HepG2 (cell line): ENCODE results near the gene PPIA. TPM values are rescaled to one million over a fixed set of nuclear protein-coding genes. Genes with fewer than 3 reads are reported as not detected.
A peak's percentile ranks its signal among the peaks of the same experiment; 100 is the strongest.

ENCODE experiments used
- ATAC-seq: fragments of 200-7000 bp; cut with Tn5 transposase; 3 replicates; pipeline ENCODE4 v1.9.1; 2020; ENCODE audit warnings: mild to moderate bottlenecking, moderate library complexity
- BruUV-seq: library from RNA; stranded (reverse); fragments of 400-500 nt; replicated peaks from 2 replicates; lab custom pipeline; 2021; lab: Mats Ljungman, UMichigan
- CTCF ChIA-PET: fragments of 300-600 bp; formaldehyde crosslinking; extraction: SDS; loops from one replicate; lab custom pipeline; 2021; ENCODE audit warnings: low total read pairs, inconsistent platforms, low intra/inter-chr PET ratio; lab: Yijun Ruan, JAX
- POLR2A ChIA-PET: fragments of 350-600 bp; sonication (Branson Sonifier 250); formaldehyde crosslinking; loops from one replicate; lab custom pipeline; 2020; ENCODE audit warnings: antibody characterized with exemption, inconsistent platforms; lab: Yijun Ruan, JAX
- DNase-seq: peaks from one replicate; pipeline ENCODE4 v3.0.0-alpha.2; 2015; ENCODE audit warnings: low spot score
- FAIRE-seq: peaks from 3 replicates; lab custom pipeline; 2011; peaks lifted over from hg19 to GRCh38; lab: Jason Lieb, UNC
- H2AFZ ChIP-seq: one replicate; pipeline ENCODE4 v1.6.1; 2011; ENCODE audit warnings: low read length, inconsistent platforms
- H3K27ac ChIP-seq: fragments of 300-600 bp; 3 replicates; pipeline ENCODE4 v1.8.0; 2011; ENCODE audit warnings: mixed run types, mild to moderate bottlenecking, mixed read lengths, low read length, inconsistent platforms; ENCODE audit not compliant: insufficient read depth; ENCODE audit errors: extremely low read length
- H3K27me3 ChIP-seq, 2 experiments: fragments of 200-600 bp in 1 of 2; 2 replicates in 1 of 2; 3 replicates in 1 of 2; pipeline versions ENCODE4 v1.6.0 to v1.8.0; 2011; ENCODE audit warnings: low read length in 2 of 2, mild to moderate bottlenecking in 2 of 2, moderate library complexity in 2 of 2, inconsistent platforms in 1 of 2; ENCODE audit not compliant: insufficient read depth in 2 of 2, control insufficient read depth in 1 of 2
- H3K36me3 ChIP-seq, 2 experiments: fragments of 200-600 bp in 1 of 2; replicated peaks in 1 of 2; 2 replicates in 1 of 2; 3 replicates in 1 of 2; pipeline versions ENCODE4 v1.5.1 to v1.8.0; 2011; ENCODE audit warnings: low read length in 2 of 2, inconsistent platforms in 1 of 2; ENCODE audit not compliant: insufficient read depth in 2 of 2, control insufficient read depth in 1 of 2
- H3K4me1 ChIP-seq: 2 replicates; pipeline ENCODE4 v1.5.1; 2012; ENCODE audit warnings: low read length, inconsistent platforms; ENCODE audit not compliant: insufficient read depth
- H3K4me2 ChIP-seq: 2 replicates; pipeline ENCODE4 v1.6.0; 2011; ENCODE audit warnings: low read depth, low read length, inconsistent platforms
- H3K4me3 ChIP-seq, 3 experiments: fragments of 200-600 bp in 1 of 3; sonication (generic), shearing (Covaris generic) in 1 of 3; replicated peaks in 1 of 3; 2 replicates each; pipeline ENCODE4 v1.5.1; 2011 to 2016; ENCODE audit warnings: low read length in 3 of 3, inconsistent platforms in 2 of 3, low read depth in 2 of 3, mild to moderate bottlenecking in 2 of 3, control low read depth in 1 of 3, mixed read lengths in 1 of 3; ENCODE audit not compliant: insufficient read depth in 1 of 3
- H3K79me2 ChIP-seq: one replicate; pipeline ENCODE4 v1.6.1; 2011; ENCODE audit warnings: low read length, inconsistent platforms; ENCODE audit not compliant: insufficient read depth
- H3K9ac ChIP-seq: 2 replicates; pipeline ENCODE4 v1.6.0; 2011; ENCODE audit warnings: mild to moderate bottlenecking, low read depth, low read length, inconsistent platforms; ENCODE audit not compliant: insufficient read depth
- H3K9me3 ChIP-seq: 2 replicates; pipeline ENCODE4 v1.5.1; 2012; ENCODE audit warnings: mild to moderate bottlenecking, low read length
- H4K20me1 ChIP-seq: 2 replicates; pipeline ENCODE4 v1.6.0; 2011; ENCODE audit warnings: inconsistent platforms, mild to moderate bottlenecking, low read length, moderate library complexity; ENCODE audit not compliant: insufficient read depth
- ATF3 ChIP-seq: sonication (generic); formaldehyde crosslinking; IDR thresholded peaks from 2 replicates; pipeline ENCODE4 v1.4.0; 2020; ENCODE audit warnings: missing genetic modification reagents
- ATF7-NPFF ChIP-seq: sonication (generic); formaldehyde crosslinking; IDR thresholded peaks from 2 replicates; pipeline ENCODE4 v1.8.1; 2023; ENCODE audit warnings: mild to moderate bottlenecking, low read depth, missing genetic modification reagents, moderate library complexity
- CEBPB ChIP-seq: IDR thresholded peaks from 2 replicates; pipeline ENCODE4 v1.6.1; 2011; ENCODE audit warnings: low read depth, low read length, improper control_type of control experiment, borderline replicate concordance
- CEBPG ChIP-seq: IDR thresholded peaks from 2 replicates; pipeline ENCODE4 v1.6.1; 2016
- FLYWCH1 ChIP-seq: sonication (generic); formaldehyde crosslinking; IDR thresholded peaks from 2 replicates; pipeline ENCODE4 v1.8.1; 2023; ENCODE audit warnings: mild to moderate bottlenecking, missing genetic modification reagents
- KLF6 ChIP-seq: IDR thresholded peaks from 2 replicates; pipeline ENCODE4 v1.8.0; 2016; ENCODE audit warnings: missing biosample characterization, missing genetic modification reagents
- KLF9 ChIP-seq: IDR thresholded peaks from 2 replicates; pipeline ENCODE4 v1.6.1; 2016; ENCODE audit warnings: low read depth
- PHF20 ChIP-seq: sonication (generic); formaldehyde crosslinking; IDR thresholded peaks from 2 replicates; pipeline ENCODE4 v1.5.0; 2020; ENCODE audit warnings: mild to moderate bottlenecking, missing genetic modification reagents
- PHF21A ChIP-seq: sonication (generic); formaldehyde crosslinking; IDR thresholded peaks from 2 replicates; pipeline ENCODE4 v1.5.0; 2020; ENCODE audit warnings: mild to moderate bottlenecking, missing genetic modification reagents
- PTBP1 ChIP-seq: fragments of 200-400 bp; formaldehyde crosslinking; IDR thresholded peaks from 2 replicates; pipeline ENCODE4 v1.6.1; 2018; ENCODE audit warnings: low read length, low read depth; ENCODE audit not compliant: poor library complexity, severe bottlenecking
- RAD51 ChIP-seq: fragments of 450-650 bp; IDR thresholded peaks from 2 replicates; pipeline ENCODE4 v1.6.1; 2016; ENCODE audit warnings: borderline replicate concordance
- RFXANK ChIP-seq: IDR thresholded peaks from 2 replicates; pipeline ENCODE4 v1.6.1; 2016
- SATB2 ChIP-seq: sonication (generic); formaldehyde crosslinking; IDR thresholded peaks from 2 replicates; pipeline ENCODE4 v1.5.0; 2020; ENCODE audit warnings: missing genetic modification reagents
- SOX5 ChIP-seq: IDR thresholded peaks from 2 replicates; pipeline ENCODE4 v1.6.1; 2016; ENCODE audit warnings: borderline replicate concordance
- SP4 ChIP-seq: sonication (generic); formaldehyde crosslinking; IDR thresholded peaks from 2 replicates; pipeline ENCODE4 v1.8.1; 2023; ENCODE audit warnings: mild to moderate bottlenecking, missing genetic modification reagents
- TBP ChIP-seq: sonication (generic); formaldehyde crosslinking; IDR thresholded peaks from 2 replicates; pipeline ENCODE4 v1.5.0; 2020; ENCODE audit warnings: missing genetic modification reagents
- TCF7 ChIP-seq: sonication (generic); IDR thresholded peaks from 2 replicates; pipeline ENCODE4 v1.6.1; 2016; ENCODE audit warnings: antibody characterized with exemption, low read depth
- ZIK1 ChIP-seq: sonication (generic); formaldehyde crosslinking; IDR thresholded peaks from 2 replicates; pipeline ENCODE4 v1.5.0; 2020; ENCODE audit warnings: mild to moderate bottlenecking, low read depth, missing genetic modification reagents, borderline replicate concordance
- ZMYM4 ChIP-seq: sonication (generic); formaldehyde crosslinking; IDR thresholded peaks from 2 replicates; pipeline ENCODE4 v1.8.1; 2023; ENCODE audit warnings: mild to moderate bottlenecking, missing genetic modification reagents
- ZNF326 ChIP-seq: sonication (generic); formaldehyde crosslinking; IDR thresholded peaks from 2 replicates; pipeline ENCODE4 v1.4.0; 2020; ENCODE audit warnings: missing genetic modification reagents, borderline replicate concordance
- ZNF34 ChIP-seq: sonication (generic); formaldehyde crosslinking; IDR thresholded peaks from 2 replicates; pipeline ENCODE4 v1.4.0; 2020; ENCODE audit warnings: mild to moderate bottlenecking, missing genetic modification reagents, borderline replicate concordance
- ZNF383 ChIP-seq: sonication (generic); formaldehyde crosslinking; IDR thresholded peaks from 2 replicates; pipeline ENCODE4 v1.4.0; 2020; ENCODE audit warnings: missing genetic modification reagents, mild to moderate bottlenecking, borderline replicate concordance
- ZSCAN29 ChIP-seq: sonication (generic); formaldehyde crosslinking; conservative IDR thresholded peaks from 2 replicates; pipeline ENCODE4 v1.4.0; 2020; ENCODE audit warnings: mild to moderate bottlenecking, missing genetic modification reagents
- WGBS: methylation state at CpG from one replicate; pipeline ENCODE4 v1.1.6; 2017; ENCODE audit warnings: low lambda C conversion rate; 5-methylcytosine and 5-hydroxymethylcytosine counted together
- in situ Hi-C: cut with HindIII; loops from 2 replicates; pipeline ENCODE4 v1.10.0; 2017; ENCODE audit warnings: low pct_unique_long_range_greater_than_20kb; ENCODE audit not compliant: extremely low pct_ligation_motif_present
- intact Hi-C: fragments of 100-400 bp; cut with micrococcal nuclease; formaldehyde crosslinking; loops from one replicate; pipeline ENCODE4 v1.10.0; 2022; ENCODE audit not compliant: unreplicated experiment
- polyA plus RNA-seq, 8 experiments: library from polyadenylated mRNA; depleted of rRNA in 3 of 8; stranded (reverse) in 7 of 8; unstranded in 1 of 8; fragments of >200 nt; fragmentation: Illumina TruSeq in 4 of 8; extraction: Trizol in 4 of 8; gene quantifications; 2 replicates each; pipeline versions ENCODE4 v1.2.1 to v1.2.3, GENCODE V29; 2011 to 2016; ENCODE audit warnings: low read depth in 4 of 8, missing spikeins in 1 of 8, mixed read lengths in 1 of 8; ENCODE audit not compliant: insufficient read depth in 1 of 8
- total RNA-seq, 5 experiments: library from RNA; depleted of rRNA; stranded (reverse); fragments of >200 nt; fragmentation: Illumina TruSeq; extraction: Trizol; gene quantifications; 2 replicates each; pipeline ENCODE4 v1.2.3, GENCODE V29; 2016; ENCODE audit warnings: low read depth in 1 of 5
- TF ChIP-seq, protein P1 (sequence below): sonication (generic); formaldehyde crosslinking; IDR thresholded peaks from 2 replicates; pipeline ENCODE4 v1.8.1; 2023; ENCODE audit warnings: missing genetic modification reagents, mild to moderate bottlenecking, borderline replicate concordance
- TF ChIP-seq, protein P2 (sequence below): conservative IDR thresholded peaks from 2 replicates; pipeline ENCODE4 v1.6.1; 2018; ENCODE audit warnings: missing genetic modification reagents

Gene PPIA
- total and polyA plus RNA-seq, 2 of the 13 experiments (the other 11 are each of a cell fraction or from before 2014, with no cell fraction given) = 2,268 to 3,010 TPM

GRCh38 chr7:44764665-44765578 is 31.6 kb upstream of the PPIA start:
- BruUV-seq = no TSS peak
- intact Hi-C loops (no loop called here), in situ Hi-C loops (loop anchor here (25.0 kb wide), 1 partner anchor 178 kb away; the partner anchor contains the start of gene TMED4)
- Histone ChIP-seq H3K27me3 (no peaks in the 10 kb centered on the region), H3K4me3 (no peak overlapping the region), H3K4me2 (no peak overlapping the region), H3K27ac (no peak overlapping the region), H3K9ac (no peak overlapping the region), H3K4me1 (peaks cover 24% of the 10 kb centered on the region), H3K9me3 (no peaks in the 10 kb centered on the region), H3K36me3 (peaks cover 37 to 46% of the 10 kb centered on the region in 2 experiments; a peak in 4 of 5 replicates), H4K20me1 (no peaks in the 10 kb centered on the region), H3K79me2 (no peaks in the 10 kb centered on the region), H2AFZ (no peak overlapping the region)
- DNase-seq = no peak
- ATAC-seq = peak; percentile 15
- WGBS = 97% methylated on average over 9 of the region's 22 CpGs
- CTCF ChIA-PET = no interaction called here
- FAIRE-seq = peak; percentile 37
- POLR2A ChIA-PET = no interaction called here
- TF ChIP-seq, protein P1, sequence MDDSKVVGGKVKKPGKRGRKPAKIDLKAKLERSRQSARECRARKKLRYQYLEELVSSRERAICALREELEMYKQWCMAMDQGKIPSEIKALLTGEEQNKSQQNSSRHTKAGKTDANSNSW (CRISPR knock-in tag) = no peak
- TF ChIP-seq SP4 (CRISPR knock-in tag) (no peak), PHF21A (CRISPR knock-in tag) (no peak), KLF9 (no peak), SOX5 (no peak), ATF7-NPFF (CRISPR knock-in tag) (no peak), TBP (no peak), ZMYM4 (CRISPR knock-in tag) (no peak), PTBP1 (no peak), TCF7 (no peak), RFXANK (CRISPR knock-in tag) (no peak), ZIK1 (CRISPR knock-in tag) (no peak), ZNF34 (CRISPR knock-in tag) (no peak), CEBPB (peak; percentile 90), ATF3 (CRISPR knock-in tag) (no peak), SATB2 (CRISPR knock-in tag) (no peak), ZNF326 (CRISPR knock-in tag) (no peak), KLF6 (CRISPR knock-in tag) (no peak), PHF20 (CRISPR knock-in tag) (no peak), ZSCAN29 (CRISPR knock-in tag) (no peak), RAD51 (no peak), CEBPG (CRISPR knock-in tag) (peak; percentile 25; the same call in 1 of the 2 replicates), ZNF383 (CRISPR knock-in tag) (no peak), FLYWCH1 (CRISPR knock-in tag) (no peak)
- TF ChIP-seq, protein P2, sequence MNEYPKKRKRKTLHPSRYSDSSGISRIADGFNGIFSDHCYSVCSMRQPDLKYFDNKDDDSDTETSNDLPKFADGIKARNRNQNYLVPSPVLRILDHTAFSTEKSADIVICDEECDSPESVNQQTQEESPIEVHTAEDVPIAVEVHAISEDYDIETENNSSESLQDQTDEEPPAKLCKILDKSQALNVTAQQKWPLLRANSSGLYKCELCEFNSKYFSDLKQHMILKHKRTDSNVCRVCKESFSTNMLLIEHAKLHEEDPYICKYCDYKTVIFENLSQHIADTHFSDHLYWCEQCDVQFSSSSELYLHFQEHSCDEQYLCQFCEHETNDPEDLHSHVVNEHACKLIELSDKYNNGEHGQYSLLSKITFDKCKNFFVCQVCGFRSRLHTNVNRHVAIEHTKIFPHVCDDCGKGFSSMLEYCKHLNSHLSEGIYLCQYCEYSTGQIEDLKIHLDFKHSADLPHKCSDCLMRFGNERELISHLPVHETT (CRISPR knock-in tag) = no peak
